HL-60/S4 treated with phorbol 12-myristate 13-acetate at 8.2 ng/mL for 4 days and 3 days (cell line): Measurements from ENCODE around the gene SP110.
"Not testable (repeated sequence)": the region's sequence is repeated elsewhere in the genome, so short reads cannot be mapped to it uniquely, and the experiment has no call there.

Experiments used
- in situ Hi-C: fragments of 300-500 bp; cut with MboI; formaldehyde crosslinking; loops from 2 replicates; pipeline ENCODE4 v1.15.0; 2022; ENCODE audit warnings: low sequenced_read_pairs

SP110 gene

DNA sequence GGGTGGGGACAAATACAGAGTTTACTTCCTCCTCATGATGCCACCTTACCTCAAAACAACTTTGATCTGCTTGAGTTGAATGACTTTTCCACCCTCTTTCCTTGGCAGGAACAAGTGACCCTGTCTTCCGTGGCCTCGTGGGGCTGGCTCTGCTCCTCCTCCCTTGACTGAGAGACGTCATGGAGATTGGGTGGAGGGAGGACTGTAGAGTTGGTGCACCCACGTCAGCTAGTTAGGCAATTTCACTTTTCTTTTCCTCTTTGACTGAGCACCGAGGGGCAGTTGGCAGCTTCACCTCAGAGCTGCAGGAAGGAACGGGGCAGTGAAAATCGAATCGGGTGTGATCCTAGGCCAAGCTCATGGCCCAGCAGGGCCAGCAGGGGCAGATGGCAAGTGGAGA is 5.7 kb upstream of the SP110 start, which contains the start of gene SP140:
Gene SP140, plus strand, starts transcription at position 251 of the 400 bp plus-strand sequence. Its CDS starts 109 bp downstream, at position 360.
- in situ Hi-C loops, result no loop called here

- in situ Hi-C loops, result no loop called here
Observed at GRCh38 chr2:230224458-230224857, 4.7 kb upstream of the SP110 start.

- in situ Hi-C loops, result not testable (repeated sequence)
Observed at GRCh38 chr2:230222829-230223228, 3.0 kb upstream of the SP110 start.

- in situ Hi-C loops, result no loop called here
Observed at GRCh38 chr2:230221493-230221892, 1.7 kb upstream of the SP110 start.

- in situ Hi-C loops, result no loop called here
Observed at GRCh38 chr2:230220347-230220969, 674 bp upstream of the SP110 start.

DNA sequence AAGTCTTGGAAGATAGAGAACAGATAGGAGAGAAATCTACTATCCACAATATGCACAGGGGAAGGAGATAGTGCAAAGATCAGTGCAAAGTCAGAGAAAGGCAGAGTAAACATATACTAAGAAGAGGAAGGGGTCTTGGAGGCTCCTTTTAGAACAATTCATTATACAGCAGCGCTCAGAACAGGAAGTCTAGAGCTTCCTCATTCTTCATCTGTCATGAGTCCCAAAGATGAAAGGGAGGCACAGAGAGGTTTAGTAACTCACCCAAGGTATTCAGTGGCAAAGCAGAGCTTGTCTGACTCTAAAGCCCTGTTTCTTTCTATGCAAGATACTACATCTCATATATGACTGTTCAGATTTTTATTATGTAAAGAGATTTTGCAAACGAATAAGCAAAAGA is 1.4 kb downstream of the SP110 start:
- in situ Hi-C loops, result no loop called here

DNA sequence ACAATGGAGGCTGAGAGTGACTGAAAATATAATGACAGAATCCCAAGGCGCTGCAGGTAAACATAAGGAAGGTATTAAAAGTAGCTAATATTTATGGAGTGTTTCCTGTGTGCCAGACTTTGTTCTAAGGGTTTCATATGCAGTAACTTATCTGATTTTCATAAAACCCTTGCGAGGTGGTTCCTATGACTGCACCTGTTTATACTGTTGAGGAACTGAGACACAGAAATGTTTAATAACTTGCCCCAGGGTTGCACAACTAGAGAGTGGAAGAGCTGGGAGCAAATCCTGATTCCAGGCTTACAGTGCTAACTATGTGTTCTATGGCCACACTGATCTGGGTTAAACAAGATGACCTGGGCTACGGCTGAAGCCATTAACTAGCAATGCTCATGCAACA is 2.4 kb downstream of the SP110 start:
- in situ Hi-C loops, result no loop called here

DNA sequence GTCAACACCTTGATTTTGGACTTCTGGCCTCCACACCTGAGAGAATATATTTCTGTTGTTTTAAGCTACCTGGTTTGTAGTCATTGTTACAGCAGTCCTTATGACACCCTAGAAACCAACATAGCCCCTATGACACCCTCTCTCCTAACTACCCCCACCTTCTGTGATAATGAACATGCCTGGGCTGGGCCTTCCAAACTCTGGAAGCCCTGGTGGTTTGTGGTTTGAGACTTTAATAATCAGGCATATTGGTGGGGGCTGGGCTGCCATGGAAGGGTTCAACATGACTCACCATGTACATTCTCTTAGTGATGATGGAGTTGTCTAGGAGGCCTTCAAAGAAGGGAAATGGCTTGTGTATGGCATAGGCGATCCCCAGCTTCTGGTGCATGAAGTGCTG is 3.3 kb downstream of the SP110 start:
- in situ Hi-C loops, result no loop called here

- in situ Hi-C loops, result no loop called here
Observed at GRCh38 chr2:230209422-230210051, 10.2 kb downstream of the SP110 start.

DNA sequence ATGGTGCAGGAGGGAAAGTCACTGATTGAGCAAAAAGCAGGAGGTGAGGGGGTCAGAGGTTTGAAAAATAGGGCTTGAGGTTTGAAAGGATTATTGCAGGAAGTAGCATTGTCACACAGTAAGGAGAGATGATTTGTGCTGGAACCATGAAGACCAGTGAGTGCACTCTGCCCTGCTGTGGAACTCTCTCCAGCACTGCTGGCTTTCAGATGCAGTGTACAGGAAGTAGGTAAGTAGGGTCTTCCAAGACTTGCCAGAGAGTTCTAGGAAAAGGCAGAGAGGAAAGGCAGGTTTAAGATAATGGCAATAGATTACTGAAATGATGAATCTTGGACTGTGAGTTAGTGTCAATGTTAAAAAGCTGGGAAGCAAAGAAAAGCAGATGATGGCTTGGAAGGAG is 11.2 kb downstream of the SP110 start:
- in situ Hi-C loops, result no loop called here

- in situ Hi-C loops, result no loop called here
Observed at GRCh38 chr2:230205721-230206120, 14.1 kb downstream of the SP110 start.

DNA sequence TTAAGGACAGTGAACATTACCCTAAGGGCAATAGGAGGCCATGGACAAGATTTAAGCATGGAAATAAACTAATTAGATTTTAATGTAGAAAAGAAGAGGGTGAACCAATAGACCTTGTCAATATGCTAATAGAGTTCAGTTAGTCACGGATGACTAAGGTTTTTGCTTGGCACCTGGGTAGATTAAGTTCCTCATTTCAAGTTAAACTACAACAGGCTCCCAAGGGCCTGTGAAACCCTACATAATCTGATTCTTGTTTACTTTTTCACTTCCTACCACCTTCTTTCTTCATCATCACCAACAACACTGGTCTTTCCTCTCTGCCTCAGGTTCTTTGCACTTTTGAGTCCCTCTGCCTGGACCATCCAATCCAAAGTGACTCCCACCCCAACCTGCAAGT is 14.8 kb downstream of the SP110 start:
- in situ Hi-C loops, result no loop called here

- in situ Hi-C loops, result no loop called here
Observed at GRCh38 chr2:230203110-230203676, 16.6 kb downstream of the SP110 start.

- in situ Hi-C loops, result no loop called here
Observed at GRCh38 chr2:230202430-230203109, 17.2 kb downstream of the SP110 start.

- in situ Hi-C loops, result no loop called here
Observed at GRCh38 chr2:230184727-230185578, 34.8 kb downstream of the SP110 start.

DNA sequence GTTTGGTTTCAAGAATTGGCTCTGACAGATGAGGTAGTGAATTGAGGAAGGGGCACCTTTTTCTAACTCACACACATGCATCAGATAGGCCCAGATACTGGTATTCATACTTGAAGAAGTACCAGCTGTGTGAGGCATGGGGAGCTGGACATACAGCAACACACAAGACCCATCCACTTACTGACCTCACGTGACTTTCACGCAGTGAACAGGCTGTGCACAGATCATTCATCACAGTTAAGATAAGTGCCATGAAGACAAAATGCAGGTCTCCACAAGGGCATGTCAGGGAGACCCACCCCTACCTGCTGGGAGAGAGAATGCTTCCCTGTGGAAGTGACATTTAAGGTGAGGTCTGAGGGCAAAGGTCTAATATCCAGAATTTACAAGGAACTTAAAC is 38.6 kb downstream of the SP110 start:
- in situ Hi-C loops, result no loop called here

DNA sequence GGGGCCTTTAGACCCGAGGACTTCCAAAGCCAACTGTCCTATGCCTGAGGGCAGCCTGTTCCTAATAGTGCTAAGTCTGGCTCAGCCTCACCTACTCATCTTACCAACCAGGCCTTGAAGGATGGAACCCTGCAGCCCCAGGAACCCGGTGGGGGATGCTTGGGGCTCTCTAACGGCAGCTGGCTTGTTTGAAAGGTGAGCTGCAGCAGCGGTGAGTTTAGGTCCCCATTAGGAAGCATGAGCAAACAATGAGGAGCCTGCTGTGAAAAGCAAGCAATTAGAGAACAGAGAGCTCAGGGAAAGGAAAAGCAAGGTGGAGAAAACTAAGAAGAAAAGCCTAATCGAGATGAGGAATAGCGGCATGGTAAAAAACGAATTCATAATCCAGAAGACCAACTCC is 39.9 kb downstream of the SP110 start:
- in situ Hi-C loops, result no loop called here

- in situ Hi-C loops, result no loop called here
Observed at GRCh38 chr2:230178546-230179485, 41.0 kb downstream of the SP110 start.

GRCh38 chr2:230176996-230177395 is 42.8 kb downstream of the SP110 start:
- in situ Hi-C loops, result no loop called here

DNA sequence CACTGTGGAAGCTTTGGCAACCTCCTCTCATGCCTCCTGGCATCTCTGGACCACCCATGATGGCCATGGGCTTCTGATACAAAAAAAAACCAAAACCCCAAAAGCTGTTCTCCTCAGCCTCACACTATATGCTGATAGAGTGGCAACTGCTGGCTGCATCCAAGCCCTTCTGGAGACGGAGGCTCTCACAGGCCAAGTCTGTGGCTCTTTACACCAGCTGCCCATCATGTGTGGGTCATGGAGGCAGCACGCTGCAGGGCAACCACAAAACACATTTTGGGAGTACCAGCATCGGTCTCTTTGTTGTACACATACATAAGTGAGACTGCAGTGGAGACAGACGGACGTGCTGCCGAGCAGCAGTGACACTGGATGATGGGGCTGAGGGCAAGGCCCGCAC is 45.3 kb downstream of the SP110 start:
- in situ Hi-C loops, result no loop called here
